ENCODE measurements around the gene CTPS2. TPM values are rescaled to one million over a fixed set of nuclear protein-coding genes. Genes with fewer than 3 reads are reported as not detected.
A peak's percentile ranks its signal among the peaks of the same experiment; 100 is the strongest.

CTPS2 gene
- total RNA-seq, 1 experiment from 2014 or later, result 20.7 TPM

DNA sequence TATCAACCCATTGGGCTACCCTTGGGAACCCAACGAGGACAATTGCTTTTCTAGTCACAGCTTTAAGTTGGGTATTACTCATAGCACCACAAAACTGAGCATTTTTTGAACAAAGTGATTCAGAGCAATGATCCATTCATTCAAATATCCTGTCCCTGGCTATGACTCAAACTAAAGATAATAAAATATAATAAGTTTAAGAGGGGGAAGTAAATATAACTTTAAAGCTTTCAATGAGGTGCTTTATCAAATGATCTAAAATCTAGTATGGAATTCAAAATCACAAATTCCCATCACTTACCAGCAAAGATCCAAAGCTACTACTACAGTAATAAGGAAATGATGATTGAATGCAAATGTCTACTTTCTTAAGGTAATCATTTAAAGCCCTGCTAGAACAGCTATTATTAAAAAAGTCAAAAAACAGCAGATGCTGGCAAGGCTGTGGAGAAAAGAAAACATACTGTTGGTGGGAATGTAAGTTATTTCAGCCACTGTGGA, 102.3 kb downstream of the CTPS2 start:
- DNase-seq, result no peak
- ChIA-PET CTCF (no interaction called here), POLR2A (no interaction called here)
- no peak overlapping the region for H3K4me3 ChIP-seq (ENCODE audit: low read depth, low read length)
- Mint-ChIP-seq H3K4me1 (ENCODE audit: low read depth, unreplicated experiment) (no peaks in the 10 kb centered on the region), H3K36me3 (ENCODE audit: insufficient read depth, unreplicated experiment) (peaks cover 8% of the 10 kb centered on the region), H3K27ac (ENCODE audit: unreplicated experiment) (no peak overlapping the region), H3K9me3 (ENCODE audit: unreplicated experiment) (no peaks in the 10 kb centered on the region), H3K4me3 (ENCODE audit: unreplicated experiment) (no peak overlapping the region), H3K27me3 (ENCODE audit: insufficient read depth, unreplicated experiment) (no peaks in the 10 kb centered on the region)
- H3K36me3 ChIP-seq (ENCODE audit: control insufficient read depth, insufficient read depth, low read length), result no peaks in the 10 kb centered on the region
- TF ChIP-seq, protein P1, sequence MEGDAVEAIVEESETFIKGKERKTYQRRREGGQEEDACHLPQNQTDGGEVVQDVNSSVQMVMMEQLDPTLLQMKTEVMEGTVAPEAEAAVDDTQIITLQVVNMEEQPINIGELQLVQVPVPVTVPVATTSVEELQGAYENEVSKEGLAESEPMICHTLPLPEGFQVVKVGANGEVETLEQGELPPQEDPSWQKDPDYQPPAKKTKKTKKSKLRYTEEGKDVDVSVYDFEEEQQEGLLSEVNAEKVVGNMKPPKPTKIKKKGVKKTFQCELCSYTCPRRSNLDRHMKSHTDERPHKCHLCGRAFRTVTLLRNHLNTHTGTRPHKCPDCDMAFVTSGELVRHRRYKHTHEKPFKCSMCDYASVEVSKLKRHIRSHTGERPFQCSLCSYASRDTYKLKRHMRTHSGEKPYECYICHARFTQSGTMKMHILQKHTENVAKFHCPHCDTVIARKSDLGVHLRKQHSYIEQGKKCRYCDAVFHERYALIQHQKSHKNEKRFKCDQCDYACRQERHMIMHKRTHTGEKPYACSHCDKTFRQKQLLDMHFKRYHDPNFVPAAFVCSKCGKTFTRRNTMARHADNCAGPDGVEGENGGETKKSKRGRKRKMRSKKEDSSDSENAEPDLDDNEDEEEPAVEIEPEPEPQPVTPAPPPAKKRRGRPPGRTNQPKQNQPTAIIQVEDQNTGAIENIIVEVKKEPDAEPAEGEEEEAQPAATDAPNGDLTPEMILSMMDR (IDR thresholded peaks at IDR 0.05; ENCODE audit: insufficient read depth in 1 of 2, low read depth in 1 of 2, low read length in 1 of 2, severe bottlenecking in 1 of 2, unreplicated experiment in 1 of 2), result no peak
- peaks cover 10% of the 10 kb centered on the region; the same call in 1 of the 2 replicates for H3K4me1 ChIP-seq
- no peaks in the 10 kb centered on the region for H3K9me3 ChIP-seq
- no peaks in the 10 kb centered on the region for H3K27me3 ChIP-seq (replicated peaks; ENCODE audit: control insufficient read depth, insufficient read depth, low read length)
- BruUV-seq (replicated peaks), result no TSS peak
- intact Hi-C loops (cut with micrococcal nuclease; ENCODE audit: unreplicated experiment), result no loop called here

DNA sequence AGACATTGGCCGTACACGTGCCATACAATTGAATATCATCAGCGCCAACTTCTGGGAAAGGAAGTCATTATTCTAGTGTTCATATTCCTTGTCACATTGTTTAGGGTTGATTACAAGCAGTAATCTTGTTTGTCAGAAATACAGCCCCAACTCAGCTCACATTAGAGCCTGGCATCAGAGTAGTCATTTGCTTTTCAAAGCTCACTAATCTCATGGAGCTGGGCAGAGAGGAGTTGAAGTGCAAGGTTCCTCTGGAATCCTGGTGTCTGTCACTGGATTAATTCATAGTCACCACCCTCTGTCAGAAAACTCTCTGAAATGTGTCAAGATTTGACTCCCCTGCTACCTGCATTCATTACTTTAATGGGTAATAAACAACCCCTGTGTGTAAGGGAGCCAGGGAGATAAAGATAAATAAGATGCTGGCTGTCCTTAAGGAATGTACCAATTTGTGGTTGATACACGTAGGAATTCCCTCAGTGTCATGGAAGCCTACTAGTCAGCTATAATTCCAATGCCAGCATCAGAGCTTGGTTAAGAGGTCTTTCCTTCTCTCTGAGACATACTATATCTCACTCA, 106.2 kb downstream of the CTPS2 start:
- ChIA-PET POLR2A (no interaction called here), CTCF (no interaction called here)
- Histone ChIP-seq H3K36me3 (ENCODE audit: control insufficient read depth, insufficient read depth, low read length) (no peaks in the 10 kb centered on the region), H3K27me3 (replicated peaks; ENCODE audit: control insufficient read depth, insufficient read depth, low read length) (no peaks in the 10 kb centered on the region), H3K4me3 (ENCODE audit: low read depth, low read length) (no peak overlapping the region), H3K9me3 (no peaks in the 10 kb centered on the region), H3K4me1 (peaks cover 24% of the 10 kb centered on the region)
- no peak for DNase-seq
- TF ChIP-seq, protein P1 (IDR thresholded peaks at IDR 0.05; ENCODE audit: insufficient read depth in 1 of 2, low read depth in 1 of 2, low read length in 1 of 2, severe bottlenecking in 1 of 2, unreplicated experiment in 1 of 2), result no peak
- Mint-ChIP-seq H3K4me3 (ENCODE audit: unreplicated experiment) (no peak overlapping the region), H3K27me3 (ENCODE audit: insufficient read depth, unreplicated experiment) (no peaks in the 10 kb centered on the region), H3K27ac (ENCODE audit: unreplicated experiment) (no peak overlapping the region), H3K36me3 (ENCODE audit: insufficient read depth, unreplicated experiment) (no peaks in the 10 kb centered on the region), H3K9me3 (ENCODE audit: unreplicated experiment) (no peaks in the 10 kb centered on the region), H3K4me1 (ENCODE audit: low read depth, unreplicated experiment) (peaks cover 10% of the 10 kb centered on the region)
- intact Hi-C loops (cut with micrococcal nuclease; ENCODE audit: unreplicated experiment), result no loop called here
- no TSS peak for BruUV-seq (replicated peaks)

DNA sequence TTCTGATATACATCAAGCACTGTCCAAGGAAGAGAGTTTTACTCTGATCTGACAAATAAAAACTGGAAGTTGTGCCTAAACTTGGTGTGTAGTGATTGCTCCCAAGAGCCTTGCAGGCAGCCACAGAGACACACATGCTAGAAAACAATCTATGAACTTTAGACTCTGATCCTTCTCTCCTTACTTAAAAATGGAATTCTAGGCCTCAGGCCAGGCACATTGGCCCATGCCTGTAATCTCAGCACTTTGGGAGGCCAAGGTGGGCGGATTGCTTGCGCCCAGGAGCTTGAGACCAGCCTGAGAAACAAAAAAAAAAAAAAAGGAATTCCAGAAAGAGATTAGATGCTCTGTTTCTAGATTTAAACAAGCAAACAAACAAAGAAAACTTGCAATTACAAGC, 108.1 kb downstream of the CTPS2 start:
- H3K27me3 ChIP-seq (replicated peaks; ENCODE audit: control insufficient read depth, insufficient read depth, low read length), result no peaks in the 10 kb centered on the region
- intact Hi-C loops (cut with micrococcal nuclease; ENCODE audit: unreplicated experiment), result loop anchor here (2.0 kb wide), 1 partner anchor 58 kb away; no protein-coding TSS in a partner anchor
- no TSS peak for BruUV-seq (replicated peaks)
- H3K4me3 ChIP-seq (ENCODE audit: low read depth, low read length), result no peak overlapping the region
- H3K9me3 Mint-ChIP-seq (ENCODE audit: unreplicated experiment), result no peaks in the 10 kb centered on the region
- H3K27me3 Mint-ChIP-seq (ENCODE audit: insufficient read depth, unreplicated experiment), result no peaks in the 10 kb centered on the region
- no peaks in the 10 kb centered on the region for H3K36me3 Mint-ChIP-seq (ENCODE audit: insufficient read depth, unreplicated experiment)
- peak overlapping the region; percentile 91 for H3K27ac Mint-ChIP-seq (ENCODE audit: unreplicated experiment)
- CTCF ChIA-PET, result no interaction called here
- DNase-seq, result peak; percentile 10 to 35
- POLR2A ChIA-PET, result no interaction called here
- TF ChIP-seq, protein P1 (IDR thresholded peaks at IDR 0.05; ENCODE audit: insufficient read depth in 1 of 2, low read depth in 1 of 2, low read length in 1 of 2, severe bottlenecking in 1 of 2, unreplicated experiment in 1 of 2), result no peak
- H3K4me1 Mint-ChIP-seq (ENCODE audit: low read depth, unreplicated experiment), result peaks cover 10% of the 10 kb centered on the region
- H3K9me3 ChIP-seq, result no peaks in the 10 kb centered on the region
- peaks cover 24% of the 10 kb centered on the region for H3K4me1 ChIP-seq
- H3K36me3 ChIP-seq (ENCODE audit: control insufficient read depth, insufficient read depth, low read length), result no peaks in the 10 kb centered on the region
- H3K4me3 Mint-ChIP-seq (ENCODE audit: unreplicated experiment), result peak overlapping the region; percentile 29
